Mammary epithelial cell (primary cell): ENCODE results near the gene DBNL.

Experiments
- EZH2 ChIP-seq: IDR thresholded peaks from 2 replicates; pipeline ENCODE4 v1.6.1; 2012; ENCODE audit warnings: low read length, inconsistent platforms, borderline replicate concordance
- TF ChIP-seq, protein P1 (sequence below), 2 donors: IDR thresholded peaks in 1 of 2; conservative IDR thresholded peaks in 1 of 2; 2 replicates each; pipeline ENCODE4 v1.5.1; 2011 to 2012; ENCODE audit warnings: inconsistent platforms in 2 of 2, low read length in 2 of 2, mild to moderate bottlenecking in 2 of 2, control low read depth in 1 of 2, low read depth in 1 of 2; ENCODE audit not compliant: insufficient read depth in 1 of 2; ENCODE audit errors: extremely low read depth in 1 of 2

DNA sequence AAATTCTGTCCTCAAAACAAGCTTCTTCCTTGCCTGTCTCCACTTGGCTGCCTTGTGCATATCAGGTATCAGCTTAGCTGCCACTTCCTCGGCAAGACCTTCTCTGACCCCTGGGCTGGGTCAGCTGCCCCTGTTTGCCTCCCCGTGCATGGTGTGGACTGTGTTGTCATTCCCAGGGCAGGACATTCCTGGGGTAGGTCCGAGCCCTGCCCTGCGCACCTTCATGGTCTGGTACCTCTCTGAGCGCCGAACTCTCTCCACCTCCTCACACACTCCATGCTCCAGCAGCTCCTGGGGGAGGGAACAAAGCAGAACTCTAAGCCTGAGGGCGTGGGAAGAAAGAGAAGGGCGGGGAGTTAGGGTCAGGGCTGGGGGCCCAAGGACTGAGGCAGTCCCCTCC is 34.0 kb downstream of the DBNL start:
- TF ChIP-seq, protein P1, sequence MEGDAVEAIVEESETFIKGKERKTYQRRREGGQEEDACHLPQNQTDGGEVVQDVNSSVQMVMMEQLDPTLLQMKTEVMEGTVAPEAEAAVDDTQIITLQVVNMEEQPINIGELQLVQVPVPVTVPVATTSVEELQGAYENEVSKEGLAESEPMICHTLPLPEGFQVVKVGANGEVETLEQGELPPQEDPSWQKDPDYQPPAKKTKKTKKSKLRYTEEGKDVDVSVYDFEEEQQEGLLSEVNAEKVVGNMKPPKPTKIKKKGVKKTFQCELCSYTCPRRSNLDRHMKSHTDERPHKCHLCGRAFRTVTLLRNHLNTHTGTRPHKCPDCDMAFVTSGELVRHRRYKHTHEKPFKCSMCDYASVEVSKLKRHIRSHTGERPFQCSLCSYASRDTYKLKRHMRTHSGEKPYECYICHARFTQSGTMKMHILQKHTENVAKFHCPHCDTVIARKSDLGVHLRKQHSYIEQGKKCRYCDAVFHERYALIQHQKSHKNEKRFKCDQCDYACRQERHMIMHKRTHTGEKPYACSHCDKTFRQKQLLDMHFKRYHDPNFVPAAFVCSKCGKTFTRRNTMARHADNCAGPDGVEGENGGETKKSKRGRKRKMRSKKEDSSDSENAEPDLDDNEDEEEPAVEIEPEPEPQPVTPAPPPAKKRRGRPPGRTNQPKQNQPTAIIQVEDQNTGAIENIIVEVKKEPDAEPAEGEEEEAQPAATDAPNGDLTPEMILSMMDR (conservative IDR thresholded peaks at IDR 0.05 in 1 of 2, IDR thresholded peaks at IDR 0.05 in 1 of 2; ENCODE audit: extremely low read depth in 1 of 2, insufficient read depth in 1 of 2, low read depth in 1 of 2, low read length in 2 of 2), result no peak
- no peak for TF ChIP-seq EZH2
